Measurements from ENCODE around the gene TALDO1. TPM values are rescaled to one million over a fixed set of nuclear protein-coding genes. Genes with fewer than 3 reads are reported as not detected.

TALDO1 gene
- total and polyA plus RNA-seq, 2 donors from 2014 or later = 175 to 312 TPM

GRCh38 chr11:769887-770641, 22.8 kb downstream of the TALDO1 start:
- no peak for DNase-seq
- Histone ChIP-seq H3K4me3 (ENCODE audit: low read length in 3 of 3) (no peak overlapping the region), H3K9me3 (ENCODE audit: control insufficient read depth in 2 of 3, insufficient read depth in 1 of 3, low read length in 3 of 3) (no peaks in the 10 kb centered on the region), H3K36me3 (ENCODE audit: control insufficient read depth in 2 of 3, insufficient read depth in 3 of 3, low read length in 3 of 3) (peaks cover 0 to 13% (median 9%) of the 10 kb centered on the region in 3 donors), H3K9ac (ENCODE audit: low read length in 3 of 3) (no peak overlapping the region), H3K27ac (ENCODE audit: low read depth in 2 of 2, low read length in 2 of 2) (no peak overlapping the region), H3K4me1 (ENCODE audit: control insufficient read depth in 2 of 3, insufficient read depth in 2 of 3, low read depth in 1 of 3, low read length in 3 of 3) (no peaks in the 10 kb centered on the region), H3K27me3 (ENCODE audit: control insufficient read depth, insufficient read depth, low read length) (no peaks in the 10 kb centered on the region)
- intact Hi-C loops (cut with DNase I) = no loop called here
- no peak for TF ChIP-seq CTCF (IDR thresholded peaks at IDR 0.05; ENCODE audit: borderline replicate concordance, extremely low read depth, insufficient read depth)
- no peak for FAIRE-seq

GRCh38 chr11:770642-771616, 23.7 kb downstream of the TALDO1 start:
- no peaks in the 10 kb centered on the region for H3K27me3 ChIP-seq (ENCODE audit: control insufficient read depth, insufficient read depth, low read length)
- DNase-seq (peak in 1 of 5 donors; percentile 70), FAIRE-seq (no peak)
- no peaks in the 10 kb centered on the region for H3K9me3 ChIP-seq (ENCODE audit: control insufficient read depth in 2 of 3, insufficient read depth in 1 of 3, low read length in 3 of 3)
- peaks cover 0 to 13% (median 9%) of the 10 kb centered on the region in 3 donors for H3K36me3 ChIP-seq (ENCODE audit: control insufficient read depth in 2 of 3, insufficient read depth in 3 of 3, low read length in 3 of 3)
- peaks cover 0 to 3% (median 0%) of the 10 kb centered on the region in 3 donors for H3K4me1 ChIP-seq (ENCODE audit: control insufficient read depth in 2 of 3, insufficient read depth in 2 of 3, low read depth in 1 of 3, low read length in 3 of 3)
- no peak overlapping the region for H3K9ac ChIP-seq (ENCODE audit: low read length in 3 of 3)
- H3K4me3 ChIP-seq (ENCODE audit: low read length in 3 of 3) = no peak overlapping the region
- no peak overlapping the region for H3K27ac ChIP-seq (ENCODE audit: low read depth in 2 of 2, low read length in 2 of 2)
- intact Hi-C loops (cut with DNase I) = no loop called here
- TF ChIP-seq CTCF (IDR thresholded peaks at IDR 0.05; ENCODE audit: borderline replicate concordance, extremely low read depth, insufficient read depth) = no peak

- no peak overlapping the region for H3K4me3 ChIP-seq (ENCODE audit: low read length in 3 of 3)
- no peak overlapping the region for H3K9ac ChIP-seq (ENCODE audit: low read length in 3 of 3)
- no peak overlapping the region for H3K27ac ChIP-seq (ENCODE audit: low read depth in 2 of 2, low read length in 2 of 2)
- FAIRE-seq = no peak
- DNase-seq = peak in 1 of 5 donors; percentile 69
- intact Hi-C loops (cut with DNase I) = no loop called here
- H3K4me1 ChIP-seq (ENCODE audit: control insufficient read depth in 2 of 3, insufficient read depth in 2 of 3, low read depth in 1 of 3, low read length in 3 of 3) = peaks cover 0 to 9% (median 0%) of the 10 kb centered on the region in 3 donors
- no peaks in the 10 kb centered on the region for H3K9me3 ChIP-seq (ENCODE audit: control insufficient read depth in 2 of 3, insufficient read depth in 1 of 3, low read length in 3 of 3)
- H3K27me3 ChIP-seq (ENCODE audit: control insufficient read depth, insufficient read depth, low read length) = no peaks in the 10 kb centered on the region
- H3K36me3 ChIP-seq (ENCODE audit: control insufficient read depth in 2 of 3, insufficient read depth in 3 of 3, low read length in 3 of 3) = peaks cover 0 to 11% (median 9%) of the 10 kb centered on the region in 3 donors
- TF ChIP-seq CTCF (IDR thresholded peaks at IDR 0.05; ENCODE audit: borderline replicate concordance, extremely low read depth, insufficient read depth) = no peak
Measured at GRCh38 chr11:771617-772204, 24.4 kb downstream of the TALDO1 start.

All from kidney (tissue), 14 donors.